GM03348 (cell line): Measurements from ENCODE around the gene IL1RAPL1.

Source experiments
- DNase-seq: peaks from one replicate; pipeline ENCODE4 v3.0.0; 2012; ENCODE audit warnings: low spot score

IL1RAPL1 gene

GRCh38 chrX:28586981-28587551, at the start of gene IL1RAPL1:
Gene IL1RAPL1 (plus strand): TSS chrX:28587446.
- peak; percentile 37 for DNase-seq

GRCh38 chrX:28542791-28543190, 44.5 kb upstream of the IL1RAPL1 start:
- no peak for DNase-seq

DNA sequence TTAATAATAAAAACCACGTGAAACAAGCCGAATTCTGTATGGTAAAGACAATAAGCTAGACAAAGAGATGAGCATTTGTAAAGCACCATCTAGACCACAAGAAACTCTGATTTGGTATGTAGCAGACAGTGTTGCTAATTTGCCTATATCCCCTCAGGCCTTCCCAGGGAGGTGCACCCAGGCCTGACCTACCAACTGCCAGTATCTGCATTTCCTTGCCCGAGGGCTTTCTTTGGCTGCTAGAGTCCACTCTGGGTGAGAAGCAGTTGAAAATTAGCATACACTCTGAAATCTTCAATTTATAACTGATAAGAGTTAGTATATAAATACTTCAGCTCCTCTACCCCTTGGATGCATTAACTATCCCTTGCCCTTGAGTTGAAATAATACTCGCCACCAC, 37.4 kb upstream of the IL1RAPL1 start:
- DNase-seq, result no peak

- DNase-seq, result no peak
Observed at GRCh38 chrX:28550331-28550872, 36.8 kb upstream of the IL1RAPL1 start.

GRCh38 chrX:28552322-28552721, 34.9 kb upstream of the IL1RAPL1 start:
- DNase-seq, result no peak

DNA sequence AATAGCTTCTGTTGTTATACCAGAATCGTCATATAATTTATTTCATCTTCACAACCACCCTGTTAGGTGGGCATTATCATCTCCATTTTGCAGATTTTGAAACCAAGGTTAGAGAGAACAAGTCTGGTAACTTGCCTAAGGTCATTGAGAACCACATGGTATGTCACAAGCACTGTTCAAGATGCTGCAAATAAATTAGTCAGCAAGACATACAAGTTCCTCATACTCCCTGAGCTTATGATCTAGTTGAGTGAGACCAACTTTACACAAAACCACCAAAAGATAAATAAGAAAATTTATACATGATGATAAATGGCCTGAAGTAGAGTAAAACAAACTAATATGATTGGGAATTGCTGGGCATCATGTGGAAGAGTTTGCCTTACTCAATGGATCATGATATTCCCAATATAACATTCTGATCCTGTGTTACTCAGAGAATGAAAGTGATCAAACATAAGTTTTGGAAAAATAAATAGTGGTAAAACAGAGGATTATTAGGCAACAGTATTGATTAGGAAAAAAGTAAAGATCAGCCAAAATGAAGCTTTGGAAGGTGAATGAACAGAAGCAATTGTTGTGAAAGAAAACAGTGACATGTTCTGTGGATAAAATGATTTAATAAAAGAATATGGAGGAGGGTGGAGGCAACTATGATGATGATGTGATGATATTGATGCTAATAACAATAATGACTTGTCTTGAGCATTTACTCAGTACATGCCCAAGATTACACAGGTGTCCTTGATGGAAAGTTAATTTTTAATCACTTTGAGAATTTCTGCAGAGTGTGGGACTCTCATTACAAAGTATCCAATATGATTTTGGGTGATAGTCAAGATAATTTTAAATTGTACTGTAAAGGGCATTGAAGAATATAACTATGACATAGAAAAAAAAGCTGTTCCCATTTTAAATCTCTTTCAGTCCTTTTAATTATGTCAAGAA, 34.1 kb upstream of the IL1RAPL1 start:
- no peak for DNase-seq

DNA sequence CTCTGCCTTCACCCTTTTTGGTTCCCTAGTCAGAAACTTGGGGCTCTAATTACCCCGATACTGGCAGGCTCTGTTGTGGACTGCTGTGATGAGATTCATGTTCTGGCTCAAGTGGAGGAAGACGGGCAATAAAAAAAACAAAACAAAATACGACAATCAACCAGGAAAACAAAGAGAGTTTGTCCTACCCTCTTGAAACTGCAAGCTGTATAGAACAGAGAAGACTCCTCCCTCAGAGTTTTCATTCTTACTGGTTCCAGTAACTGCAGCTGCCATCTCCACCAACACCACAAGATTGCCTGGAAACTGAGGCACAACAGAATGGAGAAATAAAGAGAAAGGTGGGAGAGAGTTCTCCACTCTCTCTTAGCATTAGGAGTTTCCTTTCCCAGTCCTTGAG, 11.1 kb upstream of the IL1RAPL1 start:
- no peak for DNase-seq

GRCh38 chrX:28581522-28581921, 5.7 kb upstream of the IL1RAPL1 start:
- DNase-seq, result no peak

DNA sequence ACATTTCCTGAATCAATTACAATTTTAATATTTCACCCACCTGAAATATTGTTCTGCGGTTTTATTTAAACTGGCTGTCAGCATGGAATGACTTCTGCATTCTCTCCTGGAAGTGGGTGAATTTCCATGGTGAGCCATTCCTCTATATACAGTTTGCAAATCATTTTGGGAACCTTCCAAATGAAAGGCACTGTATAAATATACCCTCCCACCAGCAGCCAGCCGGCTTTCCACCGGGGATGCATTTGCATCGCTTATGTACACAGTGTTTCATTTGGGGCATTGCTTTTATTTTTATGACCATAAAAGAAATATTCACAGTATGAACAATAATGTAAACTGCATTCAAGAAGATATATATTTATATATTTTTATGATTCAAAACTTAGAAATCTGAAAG, 4.7 kb upstream of the IL1RAPL1 start:
- no peak for DNase-seq

DNA sequence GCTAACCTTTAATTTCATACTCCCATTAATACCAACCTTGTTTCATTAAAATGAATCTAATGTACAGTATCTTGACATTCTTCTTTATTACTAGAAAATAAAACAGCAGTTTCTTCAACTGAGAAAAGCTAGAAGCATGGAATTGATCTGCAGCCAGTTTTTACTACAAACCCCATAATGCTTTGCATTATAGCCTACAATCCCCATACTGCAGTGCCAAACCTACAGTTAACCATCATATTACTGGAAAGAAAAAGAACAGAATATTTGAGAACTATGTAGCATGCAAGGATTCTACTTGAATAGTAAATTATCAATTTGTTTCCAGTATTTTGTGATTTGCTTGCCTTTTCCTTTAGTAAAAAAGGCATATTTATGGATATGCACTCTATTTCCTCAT, 3.2 kb upstream of the IL1RAPL1 start:
- DNase-seq, result no peak

DNA sequence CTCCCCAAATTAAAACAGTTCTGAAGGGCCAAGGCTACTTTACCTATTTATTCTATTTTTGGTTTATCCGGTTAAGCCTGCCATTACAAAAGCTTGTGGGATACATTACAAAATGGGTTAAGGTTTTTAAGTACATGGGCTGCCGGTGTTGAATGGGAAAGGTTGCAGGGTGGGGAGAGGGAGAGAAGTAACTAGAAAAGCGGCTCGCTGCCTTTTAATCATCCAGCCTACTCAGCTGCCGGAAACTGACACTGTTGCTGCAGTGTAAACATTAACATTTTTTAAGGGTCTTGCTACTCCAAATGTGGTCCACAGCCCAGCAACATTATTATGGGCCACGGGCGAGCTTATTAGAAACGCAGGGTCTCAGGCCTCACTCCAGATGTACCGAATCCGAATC, 1.5 kb upstream of the IL1RAPL1 start:
- DNase-seq, result no peak

GRCh38 chrX:28586286-28586685, 960 bp upstream of the IL1RAPL1 start:
- peak; percentile 1 for DNase-seq

- no peak for DNase-seq
Observed at GRCh38 chrX:28589046-28589445, 1.8 kb downstream of the IL1RAPL1 start.

GRCh38 chrX:28590396-28590795, 3.1 kb downstream of the IL1RAPL1 start:
- no peak for DNase-seq

GRCh38 chrX:28591542-28591941, 4.3 kb downstream of the IL1RAPL1 start:
- DNase-seq, result no peak

DNA sequence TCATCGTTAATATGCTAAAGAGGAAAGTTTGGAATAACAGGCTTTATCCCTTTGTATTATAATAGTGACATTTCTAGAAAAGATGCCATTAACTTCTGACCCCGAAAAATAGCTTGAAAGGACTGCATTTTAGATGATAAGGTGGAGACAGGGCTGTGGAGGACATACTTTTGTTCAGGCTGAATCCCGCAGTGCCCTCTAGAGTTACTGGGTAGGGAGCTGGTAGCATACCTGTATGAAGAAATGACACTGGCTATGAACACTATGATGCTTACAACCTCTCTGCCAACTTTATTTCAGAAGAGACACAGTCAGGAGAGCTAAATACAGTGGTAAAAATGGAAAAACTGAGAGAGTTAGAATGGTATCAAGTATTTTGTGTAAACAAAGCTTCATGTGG, 8.1 kb downstream of the IL1RAPL1 start:
- DNase-seq, result no peak

DNA sequence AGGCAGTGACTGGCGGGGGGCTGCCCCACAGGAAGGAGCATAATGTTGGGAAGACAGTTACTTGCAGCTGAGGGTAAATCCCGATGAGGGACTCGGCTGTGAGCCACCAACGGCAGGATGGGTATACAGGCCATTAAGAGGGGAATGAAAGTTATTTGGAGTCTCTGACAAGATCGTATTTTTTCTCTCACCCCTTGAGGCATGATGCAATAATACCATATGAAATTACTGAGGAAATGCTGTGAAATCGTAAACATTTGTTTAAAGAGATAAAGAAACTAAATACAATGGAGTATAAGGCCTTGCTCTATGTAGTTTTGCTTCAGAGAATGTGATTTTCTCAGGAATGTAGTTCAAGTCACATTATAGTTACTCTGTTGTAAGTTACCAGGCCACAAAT, 12.7 kb downstream of the IL1RAPL1 start:
- no peak for DNase-seq

GRCh38 chrX:28609003-28609402, 21.8 kb downstream of the IL1RAPL1 start:
- no peak for DNase-seq

DNA sequence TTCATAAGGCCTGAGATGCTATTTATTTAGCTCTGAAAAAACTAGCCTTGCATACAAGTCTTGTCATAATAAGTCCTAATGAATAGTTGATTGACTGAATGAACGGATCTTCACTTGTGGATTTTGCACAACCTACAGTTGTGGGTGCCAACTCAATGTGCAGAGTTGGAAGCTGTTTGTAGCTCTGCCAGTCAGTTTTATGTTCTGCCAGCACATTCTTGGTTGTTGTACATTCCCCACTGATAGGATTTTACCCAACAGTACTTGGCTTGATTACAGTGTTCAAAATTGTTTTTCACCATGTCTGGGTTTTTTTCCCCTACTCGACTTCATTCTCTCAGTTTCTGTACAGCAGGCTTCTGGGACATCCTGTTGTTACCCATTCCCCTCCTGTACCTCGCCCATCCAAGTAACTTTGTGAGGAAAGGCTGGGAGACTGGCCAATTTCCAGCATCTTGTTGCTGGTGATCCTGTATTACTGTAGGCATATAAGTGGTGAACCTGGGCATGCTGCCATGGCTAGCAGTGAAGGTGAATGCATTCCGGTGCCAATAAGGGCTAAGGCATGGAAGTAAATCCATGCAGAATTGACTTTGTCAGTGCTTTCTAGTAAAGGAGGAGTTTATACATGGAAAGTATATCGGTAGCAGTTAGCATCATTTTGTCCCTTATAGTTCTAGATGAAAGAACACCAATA, 22.8 kb downstream of the IL1RAPL1 start:
- DNase-seq, result no peak

- DNase-seq, result no peak
Observed at GRCh38 chrX:28610746-28611145, 23.5 kb downstream of the IL1RAPL1 start.

DNA sequence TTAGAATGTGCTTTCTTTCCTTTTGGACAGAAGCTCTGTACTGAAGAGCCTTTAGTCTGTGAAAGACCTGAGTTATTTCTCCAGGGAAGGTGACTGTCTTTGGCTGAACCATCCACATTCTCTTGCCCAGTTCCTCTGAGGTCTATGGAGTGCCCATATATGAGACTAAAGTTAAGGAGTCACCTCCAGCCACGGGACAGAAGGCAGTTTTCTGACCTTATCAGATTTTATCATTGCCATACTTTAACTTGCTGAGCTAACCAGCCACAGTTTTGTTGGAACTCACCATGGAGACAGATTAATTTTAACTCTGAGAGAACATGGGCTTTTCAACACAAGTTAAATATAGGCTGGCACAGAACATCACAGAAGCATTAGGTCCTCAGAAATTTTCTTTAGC, 26.3 kb downstream of the IL1RAPL1 start:
- DNase-seq, result no peak

DNA sequence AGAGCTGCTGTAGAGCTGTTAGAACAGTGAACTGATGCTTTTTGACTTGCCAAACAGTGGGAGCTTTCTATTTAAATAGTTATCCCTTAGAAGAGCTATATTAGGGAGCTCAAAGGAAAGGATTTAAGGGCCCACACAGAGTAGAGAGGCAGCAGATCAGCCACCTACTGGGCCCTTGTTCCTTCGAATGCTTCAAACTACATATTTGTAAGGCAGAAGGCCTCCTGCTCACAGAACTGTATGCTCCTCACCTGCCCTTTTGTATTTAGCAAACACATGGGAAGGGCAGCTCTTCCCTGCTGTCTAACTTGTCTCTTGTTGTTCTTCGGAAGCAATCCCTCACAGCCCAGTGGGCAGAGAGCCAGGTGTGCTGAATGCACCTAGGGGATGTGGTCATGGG, 38.0 kb downstream of the IL1RAPL1 start:
- DNase-seq, result no peak

GRCh38 chrX:28626515-28626914, 39.3 kb downstream of the IL1RAPL1 start:
- no peak for DNase-seq
